Measurements from ENCODE around the gene WDR19. TPM values are rescaled to one million over a fixed set of nuclear protein-coding genes. Genes with fewer than 3 reads are reported as not detected.
A peak's percentile ranks its signal among the peaks of the same experiment; 100 is the strongest.

Gene WDR19
- polyA plus RNA-seq, 1 donor, result 18.8 TPM

DNA sequence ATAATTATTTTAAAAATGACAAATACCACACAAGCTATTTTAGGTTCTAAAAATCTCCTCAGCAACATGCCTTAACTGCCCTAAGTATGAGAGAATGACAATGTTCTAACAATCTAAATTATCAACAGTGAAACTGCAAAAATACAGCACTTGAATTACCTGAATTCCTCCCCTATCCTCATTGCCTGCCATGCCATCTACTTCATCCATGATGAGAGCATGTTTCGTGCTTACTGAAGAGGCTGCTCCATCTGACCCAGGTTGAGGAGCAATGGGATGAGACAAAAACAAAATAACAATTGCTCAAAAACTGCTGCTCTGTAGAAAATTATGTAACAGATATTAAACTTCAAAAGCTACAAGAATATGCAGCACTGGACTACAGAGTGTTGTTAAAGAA is 120.6 kb downstream of the WDR19 start:
- DNase-seq (ENCODE audit: low read depth), result no peak

DNA sequence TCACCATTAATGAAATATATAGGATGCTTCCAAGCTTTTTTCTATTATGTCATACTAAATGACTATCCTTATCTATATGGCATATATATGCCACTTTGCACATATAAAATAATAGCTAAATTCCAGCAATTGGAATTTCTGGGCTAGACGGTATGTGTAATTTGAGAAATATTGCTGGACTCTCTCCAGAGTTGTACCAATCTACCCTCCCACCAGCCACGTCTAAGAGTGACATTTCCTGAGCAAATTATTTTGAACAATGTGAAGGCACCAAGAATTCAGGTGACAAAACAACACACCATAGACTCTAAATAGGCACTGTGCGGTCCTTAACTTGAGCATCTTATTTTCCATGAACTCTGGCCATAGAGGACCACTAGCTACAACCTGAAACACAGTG is 121.5 kb downstream of the WDR19 start:
- DNase-seq (ENCODE audit: low read depth), result no peak

DNA sequence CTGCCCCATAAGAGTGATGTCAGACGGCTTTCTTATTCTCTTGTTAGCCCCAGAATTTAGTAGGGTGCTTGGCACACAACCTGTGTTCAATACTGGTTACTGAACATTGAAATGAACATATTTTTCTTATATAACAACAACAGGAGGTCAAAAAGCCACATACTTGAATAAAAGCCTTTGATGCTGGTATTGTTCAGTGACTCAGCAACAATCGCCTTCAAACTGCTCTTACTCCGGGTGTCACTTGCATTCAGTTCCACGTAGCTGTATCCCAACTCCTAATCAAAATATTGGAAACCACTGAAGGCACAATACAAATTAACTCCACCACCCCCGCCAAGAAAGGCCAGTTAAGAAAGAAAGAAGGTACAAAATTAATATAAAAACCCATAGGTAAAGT is 122.3 kb downstream of the WDR19 start:
- DNase-seq (ENCODE audit: low read depth), result no peak

DNA sequence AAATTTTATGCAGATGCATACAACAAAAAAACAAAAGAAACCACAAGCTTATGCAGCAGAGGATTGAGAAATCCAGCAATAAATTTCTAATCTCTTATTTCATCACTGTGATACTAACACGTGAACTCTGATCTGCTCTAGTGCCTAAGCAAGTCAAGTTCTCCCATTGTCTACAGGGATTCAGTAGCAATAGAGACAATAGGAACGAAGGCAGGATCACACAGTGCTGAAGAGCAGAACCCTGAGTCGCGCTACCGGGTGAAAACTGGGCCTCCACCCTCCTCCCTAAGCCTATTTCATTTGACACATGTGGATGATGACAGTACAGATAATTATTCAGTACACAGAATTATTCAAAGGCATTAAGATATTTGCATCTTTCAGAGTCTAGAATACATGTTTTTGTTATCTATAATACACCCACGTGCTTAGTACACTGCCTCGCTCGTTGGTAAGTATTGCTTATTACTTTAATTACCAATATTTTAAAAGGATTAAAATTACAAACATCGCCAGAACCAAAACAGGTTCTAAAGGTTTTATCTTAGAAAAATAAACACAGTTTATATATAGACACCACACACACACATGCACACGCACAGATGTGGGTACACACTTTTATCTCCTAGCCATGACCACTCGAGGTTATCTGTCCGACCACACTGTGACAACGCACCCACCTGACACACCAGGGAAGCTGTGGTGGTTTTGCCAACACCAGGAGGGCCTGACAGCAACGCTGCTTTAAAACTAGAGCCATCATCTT is 123.8 kb downstream of the WDR19 start:
- no peak for DNase-seq (ENCODE audit: low read depth)

DNA sequence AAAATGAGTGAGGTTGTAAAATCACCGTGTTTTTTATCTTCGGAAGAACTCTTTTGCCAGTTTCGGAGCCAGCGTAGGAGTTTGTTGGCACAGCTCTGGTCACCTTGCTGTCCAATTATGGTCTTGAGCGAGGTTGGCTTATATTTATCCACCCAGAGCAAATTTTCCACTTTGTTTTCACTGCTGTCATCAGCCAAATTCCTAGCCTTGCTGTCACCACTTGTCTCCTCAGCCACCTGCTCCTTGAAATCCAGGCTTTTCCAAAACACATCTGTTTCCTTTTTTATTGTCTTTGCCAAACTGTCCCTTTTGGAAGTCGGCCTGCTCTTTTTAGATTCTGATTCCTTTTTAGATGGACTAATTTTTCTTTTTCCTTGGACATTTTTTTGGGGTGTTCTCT is 126.3 kb downstream of the WDR19 start:
- DNase-seq (ENCODE audit: low read depth), result peak; percentile 43

DNA sequence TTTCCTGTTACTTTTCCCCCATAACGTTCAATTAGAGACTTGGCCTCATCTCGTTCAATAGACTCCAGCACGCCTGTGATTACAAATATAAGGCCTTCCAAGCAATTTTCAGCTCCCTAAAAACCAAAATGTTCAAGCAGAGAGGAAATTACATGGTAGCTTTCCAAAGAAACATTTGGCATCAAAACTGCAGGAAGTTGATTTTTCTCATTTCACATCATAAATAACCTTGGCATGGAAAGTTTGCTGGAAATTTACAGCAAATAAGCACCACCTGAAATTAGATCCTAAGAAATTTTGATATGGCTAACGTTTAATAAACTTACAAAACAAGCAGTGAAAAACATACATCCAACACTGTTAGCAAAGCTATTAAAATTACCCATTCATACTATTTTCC is 130.5 kb downstream of the WDR19 start:
- peak; percentile 6 for DNase-seq (ENCODE audit: low read depth)

DNA sequence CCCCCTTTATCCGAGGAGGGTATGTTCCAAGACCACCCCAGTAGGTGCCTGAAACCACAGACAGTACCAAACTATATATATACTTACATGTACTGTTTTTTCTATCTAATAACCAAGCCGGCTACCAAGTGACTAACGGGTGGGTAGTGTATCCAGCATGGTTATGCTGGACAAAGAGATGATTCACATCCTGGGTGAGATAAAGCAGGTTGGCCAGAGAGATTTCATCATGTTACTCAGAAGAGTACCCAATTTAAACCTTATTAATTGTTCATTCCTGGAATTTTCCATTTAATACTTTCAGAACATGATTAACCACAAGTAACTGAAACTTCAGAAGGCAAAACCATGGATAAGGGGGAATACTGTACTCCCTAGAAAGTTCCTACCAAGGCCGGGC is 137.3 kb downstream of the WDR19 start:
- no peak for DNase-seq (ENCODE audit: low read depth)

DNA sequence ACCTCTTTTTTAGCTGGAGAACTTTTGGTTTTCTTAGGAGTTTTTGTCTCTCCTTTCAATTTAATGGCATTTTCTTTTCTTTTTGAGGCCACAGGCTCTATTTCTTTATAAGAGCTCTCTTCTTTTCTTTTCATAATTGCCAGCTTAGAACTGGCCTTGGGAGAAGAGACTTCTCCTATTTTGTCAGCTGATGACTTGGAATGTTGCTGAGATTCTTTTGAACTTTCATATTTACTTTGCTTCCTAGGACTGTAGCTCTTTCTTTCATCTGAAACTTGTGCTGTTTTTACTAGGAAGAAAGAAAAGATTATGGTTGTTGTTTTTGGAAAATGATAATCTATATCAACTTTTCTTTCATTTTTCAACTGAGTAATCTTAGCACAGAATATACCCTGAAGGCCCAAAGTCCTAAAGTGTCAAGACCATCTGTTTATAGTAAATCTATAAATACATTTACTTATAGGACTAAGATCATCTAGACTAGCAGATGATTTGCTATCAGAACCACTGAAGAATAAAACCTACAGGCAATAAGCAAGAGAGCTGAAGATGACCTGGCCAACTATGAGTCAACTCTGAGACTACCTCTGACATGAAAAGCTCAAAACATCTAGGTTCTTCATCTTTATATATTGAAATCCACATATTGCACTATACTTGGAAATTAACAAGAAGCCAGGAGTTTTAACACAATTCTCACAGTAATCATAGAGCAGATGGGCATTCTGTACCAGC is 138.2 kb downstream of the WDR19 start:
- DNase-seq (ENCODE audit: low read depth), result no peak

DNA sequence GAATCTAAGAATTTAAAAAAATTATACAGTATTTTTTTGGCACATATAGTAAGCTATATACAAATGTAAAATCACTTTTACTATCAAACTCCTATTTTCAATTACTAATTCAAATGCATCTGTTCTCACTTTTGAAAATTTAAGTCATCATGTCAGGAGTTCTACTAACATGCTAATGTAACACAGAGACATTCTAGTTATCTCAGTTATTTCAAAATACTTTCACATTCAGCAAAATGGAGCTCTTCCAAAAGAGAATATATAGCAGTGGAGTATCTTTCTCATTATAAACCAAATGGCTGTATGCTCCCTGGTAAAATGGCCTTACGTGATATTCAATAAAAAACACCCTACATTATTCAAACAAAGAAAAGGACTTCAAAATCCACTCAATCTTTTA is 141.5 kb downstream of the WDR19 start:
- no peak for DNase-seq (ENCODE audit: low read depth)

DNA sequence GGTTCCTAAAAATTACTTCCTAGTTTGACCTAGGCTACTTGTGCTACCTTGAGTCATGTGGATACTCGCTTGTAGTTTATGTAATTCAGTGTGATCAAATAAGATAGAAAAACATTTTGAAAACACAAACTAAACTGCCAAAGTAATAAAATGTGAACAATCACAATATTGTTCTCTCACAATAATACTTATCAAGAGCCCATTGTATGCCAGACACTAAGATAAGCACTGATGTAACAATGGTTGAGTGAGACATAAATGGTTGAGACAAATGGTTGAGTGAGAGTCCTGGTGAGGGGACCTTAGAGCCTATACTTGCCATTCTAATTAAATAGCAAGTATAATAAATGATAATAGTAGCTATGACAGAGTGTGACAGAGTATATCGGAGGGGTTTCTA is 142.1 kb downstream of the WDR19 start:
- DNase-seq (ENCODE audit: low read depth), result no peak

DNA sequence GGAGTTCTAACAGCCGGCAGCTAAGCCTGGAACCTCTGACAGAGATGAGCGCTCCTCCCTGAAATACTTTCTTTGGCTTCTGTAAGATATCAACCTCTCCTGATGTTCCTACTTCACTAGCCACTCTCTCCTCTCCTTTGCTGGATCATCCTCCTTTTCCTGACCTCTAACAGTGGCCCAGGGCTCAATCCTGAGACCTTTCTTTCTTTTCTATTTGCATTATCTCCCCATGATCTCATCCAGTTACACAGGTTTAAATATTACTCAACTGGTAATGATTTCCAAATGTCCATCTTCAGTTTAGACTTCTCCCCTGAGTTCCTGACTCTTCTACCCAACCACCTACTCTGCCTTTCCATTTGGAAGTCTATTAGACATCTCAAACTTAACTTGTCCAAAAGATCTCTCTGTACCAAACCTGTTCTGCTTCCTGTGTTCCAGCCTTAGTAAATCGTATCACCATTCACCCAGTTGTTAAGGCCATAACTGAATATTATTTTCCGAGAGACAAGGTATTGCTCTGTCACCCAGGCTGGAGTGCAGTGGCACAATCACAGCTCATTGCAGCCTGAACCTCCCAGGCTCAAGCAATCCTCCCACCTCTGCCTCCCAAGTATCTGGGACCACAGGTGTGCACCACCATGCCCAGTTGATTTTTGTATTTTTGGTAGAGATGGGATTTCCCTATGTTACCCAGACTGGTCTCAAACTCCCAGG is 142.7 kb downstream of the WDR19 start:
- no peak for DNase-seq (ENCODE audit: low read depth)

DNA sequence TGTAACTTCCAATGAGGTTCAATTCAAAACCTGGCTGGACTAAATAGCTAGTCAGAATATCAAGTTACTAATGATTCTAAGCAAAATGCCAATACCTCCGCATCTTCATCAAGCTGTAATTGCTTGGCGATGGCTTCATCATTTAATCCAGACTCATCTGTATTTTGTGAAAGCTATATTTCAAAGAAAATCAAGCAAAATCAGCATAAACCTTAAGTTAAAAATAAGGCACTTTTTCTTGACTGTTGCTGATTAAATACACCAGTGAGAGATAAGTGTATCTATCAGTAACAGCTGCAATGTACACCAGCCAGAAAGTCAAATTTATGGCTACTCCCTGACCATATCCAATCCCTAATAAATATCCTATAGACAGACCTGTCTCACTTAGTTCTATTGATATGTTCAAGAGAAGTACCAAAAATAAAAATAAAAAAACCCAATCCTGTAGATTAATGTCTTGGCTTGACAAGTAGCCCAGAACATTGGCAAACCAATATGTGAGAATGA is 144.2 kb downstream of the WDR19 start:
- DNase-seq (ENCODE audit: low read depth), result no peak

DNA sequence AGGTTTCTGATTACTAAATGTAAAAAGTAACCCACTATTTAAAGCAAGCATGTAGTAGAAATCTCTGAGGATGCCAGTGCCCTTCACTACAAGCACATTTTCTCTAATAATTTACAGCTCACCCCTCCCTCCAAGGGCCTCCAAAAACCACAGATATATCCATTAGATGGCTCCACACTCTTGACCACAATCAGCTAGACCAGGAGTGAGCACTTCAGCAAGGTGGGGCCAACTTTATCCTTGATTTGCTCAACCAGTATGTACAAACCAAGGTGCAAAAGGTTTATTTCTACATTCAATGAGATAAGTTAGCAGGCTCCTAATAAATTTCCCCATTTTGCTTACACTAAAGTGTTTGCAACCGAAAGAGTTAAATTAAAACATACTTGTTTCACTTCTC is 148.0 kb downstream of the WDR19 start:
- DNase-seq (ENCODE audit: low read depth), result no peak

DNA sequence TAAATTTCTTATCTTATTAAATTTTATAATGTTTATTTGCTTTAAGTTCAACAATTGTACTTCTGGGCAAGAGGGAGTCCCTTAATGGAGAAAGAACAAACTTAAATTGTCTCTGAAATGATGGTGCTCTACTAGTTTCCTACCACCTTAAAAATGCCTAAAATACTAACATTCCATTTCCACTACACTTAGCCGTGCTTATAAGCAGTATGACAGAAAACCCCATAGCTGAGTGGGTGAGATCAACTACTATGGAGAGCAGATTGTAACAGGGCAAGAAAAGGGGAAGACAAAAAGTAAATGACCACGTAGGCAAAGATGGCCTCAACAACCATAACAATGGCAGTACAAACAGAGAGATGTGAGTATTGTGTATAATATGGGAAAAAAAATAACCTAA is 148.9 kb downstream of the WDR19 start:
- no peak for DNase-seq (ENCODE audit: low read depth)

Other genes with a start within 250 kb of the WDR19 start
- 0.18 TPM for gene TMEM156, start 150.1 kb upstream of the WDR19 start, polyA plus RNA-seq (ENCODE audit: insufficient read length)
- 15.4 TPM for gene KLHL5, start 120.3 kb upstream of the WDR19 start, polyA plus RNA-seq (ENCODE audit: insufficient read length)
- gene RFC1, start 183.8 kb downstream of the WDR19 start, polyA plus RNA-seq (ENCODE audit: insufficient read length), result 33.5 TPM
- gene KLB, start 224.4 kb downstream of the WDR19 start, polyA plus RNA-seq (ENCODE audit: insufficient read length), result 0.09 TPM

Data from forelimb muscle (tissue), 1 donor.